ENCODE data around the gene SMARCA4.

SMARCA4 gene

GRCh38 chr19:11041966-11042627, 81.3 kb downstream of the SMARCA4 start:
- CTCF ChIA-PET: no interaction called here
- Histone ChIP-seq H3K27ac (ENCODE audit: extremely low read depth, low read depth, low read length) (no peak overlapping the region), H3K36me3 (ENCODE audit: control insufficient read depth in 2 of 2, insufficient read depth in 1 of 2, low read length in 2 of 2) (peaks cover 30 to 74% of the 10 kb centered on the region in 2 experiments; a peak in 2 of 3 replicates), H3K4me1 (ENCODE audit: control insufficient read depth, insufficient read depth, low read length) (no peaks in the 10 kb centered on the region), H3K9me3 (ENCODE audit: control insufficient read depth, insufficient read depth, low read depth, low read length) (no peaks in the 10 kb centered on the region), H3K4me3 (ENCODE audit: low read depth, low read length) (no peak overlapping the region)
- TF ChIP-seq MZF1 (tag by site-specific recombination; IDR thresholded peaks at IDR 0.05; ENCODE audit: borderline replicate concordance) (no peak), YY1 (tag by site-specific recombination; IDR thresholded peaks at IDR 0.05) (no peak), HIC1 (tag by site-specific recombination; IDR thresholded peaks at IDR 0.05) (no peak), ZNF148 (tag by site-specific recombination; IDR thresholded peaks at IDR 0.05; ENCODE audit: borderline replicate concordance) (no peak), ATF2 (tag by site-specific recombination; IDR thresholded peaks at IDR 0.05; ENCODE audit: low read depth) (no peak), ZNF785 (tag by site-specific recombination; IDR thresholded peaks at IDR 0.05) (no peak), ZNF114 (tag by site-specific recombination; IDR thresholded peaks at IDR 0.05) (no peak), ZNF501 (tag by site-specific recombination; IDR thresholded peaks at IDR 0.05) (no peak), ZNF530 (tag by site-specific recombination; IDR thresholded peaks at IDR 0.05; ENCODE audit: low read depth) (no peak), REST (tag by site-specific recombination; IDR thresholded peaks at IDR 0.05) (no peak), EGR2 (tag by site-specific recombination; IDR thresholded peaks at IDR 0.05; ENCODE audit: low read depth) (no peak)
- POLR2A ChIA-PET: no interaction called here

GRCh38 chr19:11044431-11044830, 83.6 kb downstream of the SMARCA4 start:
- no peak overlapping the region for H3K4me3 ChIP-seq (ENCODE audit: low read depth, low read length)
- H3K27ac ChIP-seq (ENCODE audit: extremely low read depth, low read depth, low read length): no peak overlapping the region
- H3K36me3 ChIP-seq (ENCODE audit: control insufficient read depth in 2 of 2, insufficient read depth in 1 of 2, low read length in 2 of 2): peaks cover 21 to 68% of the 10 kb centered on the region in 2 experiments; a peak in 2 of 3 replicates
- H3K4me1 ChIP-seq (ENCODE audit: control insufficient read depth, insufficient read depth, low read length): no peaks in the 10 kb centered on the region
- TF ChIP-seq ZNF596 (tag by site-specific recombination; IDR thresholded peaks at IDR 0.05) (no peak), ZNF112 (tag by site-specific recombination; IDR thresholded peaks at IDR 0.05) (no peak), FEZF1 (tag by site-specific recombination; IDR thresholded peaks at IDR 0.05) (no peak)
- POLR2A ChIA-PET: no interaction called here
- CTCF ChIA-PET: interaction anchor here (1.5 to 1.6 kb wide), 2 partner anchors 8 to 10 kb away, joined by 4 to 7 read pairs; no protein-coding TSS in a partner anchor
- H3K9me3 ChIP-seq (ENCODE audit: control insufficient read depth, insufficient read depth, low read depth, low read length): no peaks in the 10 kb centered on the region

Data from HEK293 (cell line).